Measurements from ENCODE around the gene SLC12A7. TPM values are rescaled to one million over a fixed set of nuclear protein-coding genes. Genes with fewer than 3 reads are reported as not detected.

Gene SLC12A7
- polyA plus RNA-seq, 1 donor (not counting 4 experiments of a cell fraction or from before 2014, with no cell fraction given): 1.5 TPM

- Histone ChIP-seq H3K36me3 (ENCODE audit: control insufficient read depth in 2 of 2, extremely low read depth in 1 of 2, insufficient read depth in 2 of 2, low read length in 2 of 2) (no peaks in the 10 kb centered on the region), H3K9me1 (ENCODE audit: control insufficient read depth, extremely low read depth, insufficient read depth, low read length) (no peaks in the 10 kb centered on the region), H3K4me2 (ENCODE audit: control insufficient read depth, extremely low read depth, insufficient read depth, low read depth, low read length) (no peak overlapping the region), H3K4me1 (ENCODE audit: control insufficient read depth, extremely low read depth, insufficient read depth, low read length) (no peaks in the 10 kb centered on the region), H2AFZ (ENCODE audit: control insufficient read depth, low read length) (no peak overlapping the region), H3K9me3 (ENCODE audit: control insufficient read depth, low read depth, low read length) (no peaks in the 10 kb centered on the region), H3K79me2 (ENCODE audit: control insufficient read depth, insufficient read depth, low read length) (no peaks in the 10 kb centered on the region), H3K4me3 (ENCODE audit: control insufficient read depth in 2 of 3, extremely low read depth in 1 of 3, insufficient read depth in 2 of 3, low read depth in 1 of 3, low read length in 3 of 3) (no peak overlapping the region), H3K9ac (ENCODE audit: control insufficient read depth, extremely low read depth, insufficient read depth, low read length) (no peak overlapping the region), H3K27ac (ENCODE audit: control insufficient read depth, insufficient read depth, low read length) (no peak overlapping the region), H3K27me3 (ENCODE audit: control insufficient read depth, extremely low read depth, insufficient read depth, low read length) (no peaks in the 10 kb centered on the region), H4K20me1 (ENCODE audit: control insufficient read depth, extremely low read depth, insufficient read depth, low read length) (no peaks in the 10 kb centered on the region)
- no peak for FAIRE-seq
- no peak for TF ChIP-seq CTCF (optimal IDR thresholded peaks at IDR 0.05 in 1 of 3, IDR thresholded peaks at IDR 0.05 in 1 of 3, conservative IDR thresholded peaks at IDR 0.05 in 1 of 3; ENCODE audit: extremely low read depth in 1 of 3, insufficient read depth in 2 of 3, low read length in 3 of 3)
- no peak for TF ChIP-seq EZH2 (IDR thresholded peaks at IDR 0.05; ENCODE audit: low read length)
- dilution Hi-C loops (cut with MboI; ENCODE audit: extremely low pct_ligation_motif_present, low sequenced_read_pairs): no loop called here
- no peak for DNase-seq (ENCODE audit: low read depth, low spot score)
Observed at GRCh38 chr5:1034421-1034905, 77.4 kb downstream of the SLC12A7 start.

- no peaks in the 10 kb centered on the region for H3K27me3 ChIP-seq (ENCODE audit: control insufficient read depth, extremely low read depth, insufficient read depth, low read length)
- no peaks in the 10 kb centered on the region for H3K9me3 ChIP-seq (ENCODE audit: control insufficient read depth, low read depth, low read length)
- H3K4me1 ChIP-seq (ENCODE audit: control insufficient read depth, extremely low read depth, insufficient read depth, low read length): no peaks in the 10 kb centered on the region
- DNase-seq (ENCODE audit: low read depth, low spot score) (no peak), FAIRE-seq (no peak)
- dilution Hi-C loops (cut with MboI; ENCODE audit: extremely low pct_ligation_motif_present, low sequenced_read_pairs): no loop called here
- no peak overlapping the region for H3K4me2 ChIP-seq (ENCODE audit: control insufficient read depth, extremely low read depth, insufficient read depth, low read depth, low read length)
- no peak overlapping the region for H2AFZ ChIP-seq (ENCODE audit: control insufficient read depth, low read length)
- no peaks in the 10 kb centered on the region for H4K20me1 ChIP-seq (ENCODE audit: control insufficient read depth, extremely low read depth, insufficient read depth, low read length)
- TF ChIP-seq EZH2 (IDR thresholded peaks at IDR 0.05; ENCODE audit: low read length) (no peak), CTCF (optimal IDR thresholded peaks at IDR 0.05 in 1 of 3, IDR thresholded peaks at IDR 0.05 in 1 of 3, conservative IDR thresholded peaks at IDR 0.05 in 1 of 3; ENCODE audit: extremely low read depth in 1 of 3, insufficient read depth in 2 of 3, low read length in 3 of 3) (no peak)
- H3K36me3 ChIP-seq (ENCODE audit: control insufficient read depth in 2 of 2, extremely low read depth in 1 of 2, insufficient read depth in 2 of 2, low read length in 2 of 2): no peaks in the 10 kb centered on the region
- H3K79me2 ChIP-seq (ENCODE audit: control insufficient read depth, insufficient read depth, low read length): no peaks in the 10 kb centered on the region
- H3K9me1 ChIP-seq (ENCODE audit: control insufficient read depth, extremely low read depth, insufficient read depth, low read length): no peaks in the 10 kb centered on the region
- no peak overlapping the region for H3K9ac ChIP-seq (ENCODE audit: control insufficient read depth, extremely low read depth, insufficient read depth, low read length)
- H3K4me3 ChIP-seq (ENCODE audit: control insufficient read depth in 2 of 3, extremely low read depth in 1 of 3, insufficient read depth in 2 of 3, low read depth in 1 of 3, low read length in 3 of 3): no peak overlapping the region
- H3K27ac ChIP-seq (ENCODE audit: control insufficient read depth, insufficient read depth, low read length): no peak overlapping the region
Observed at GRCh38 chr5:1033606-1034420, 78.0 kb downstream of the SLC12A7 start.

All from keratinocyte (primary cell).